Panc1 (cell line): ENCODE results near the gene GNAQ.

Experiments used
- POLR2AphosphoS5 ChIP-seq: IDR thresholded peaks from 2 replicates; pipeline ENCODE4 v1.6.1; 2012; ENCODE audit warnings: mild to moderate bottlenecking, low read depth, low read length, moderate library complexity
- REST ChIP-seq, 2 experiments: IDR thresholded peaks; 2 replicates each; pipeline ENCODE4 v1.6.1; 2011 to 2012; ENCODE audit warnings: low read depth in 2 of 2, control low read depth in 1 of 2, low read length in 1 of 2, mild to moderate bottlenecking in 1 of 2, moderate library complexity in 1 of 2; ENCODE audit not compliant: insufficient read depth in 1 of 2
- SIN3A ChIP-seq: IDR thresholded peaks from 2 replicates; pipeline ENCODE4 v1.6.1; 2012; ENCODE audit warnings: low read depth, mild to moderate bottlenecking, low read length, moderate library complexity, borderline replicate concordance; ENCODE audit not compliant: insufficient read depth
- TCF7L2 ChIP-seq: IDR thresholded peaks from 2 replicates; pipeline ENCODE4 v1.6.1; 2011; ENCODE audit warnings: mild to moderate bottlenecking, low read depth, low read length, inconsistent platforms
- TF ChIP-seq, protein P1 (sequence below): fragments of 450-650 bp; IDR thresholded peaks from 2 replicates; pipeline ENCODE4 v1.5.1; 2017; ENCODE audit warnings: mild to moderate bottlenecking

DNA sequence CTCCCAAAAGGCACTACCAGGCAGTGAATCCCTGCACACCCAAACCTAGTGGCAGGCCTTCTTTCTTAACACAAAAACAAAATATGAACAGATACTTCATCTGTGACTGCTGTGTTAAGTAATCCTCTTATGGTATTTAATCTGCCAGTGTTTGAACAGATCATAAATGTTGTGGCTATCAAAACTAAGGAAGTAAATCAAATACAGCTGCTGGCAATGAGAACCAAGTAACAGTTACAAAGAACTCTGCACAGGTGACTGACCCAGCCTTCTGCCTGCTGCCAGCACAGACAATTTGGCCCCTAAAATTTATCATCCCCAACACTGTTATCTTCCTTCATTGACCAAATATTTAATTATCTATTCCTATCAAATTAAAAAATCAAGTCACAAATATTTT lies 78.0 kb downstream of the GNAQ start:
- TF ChIP-seq POLR2AphosphoS5: no peak
- TF ChIP-seq, protein P1, sequence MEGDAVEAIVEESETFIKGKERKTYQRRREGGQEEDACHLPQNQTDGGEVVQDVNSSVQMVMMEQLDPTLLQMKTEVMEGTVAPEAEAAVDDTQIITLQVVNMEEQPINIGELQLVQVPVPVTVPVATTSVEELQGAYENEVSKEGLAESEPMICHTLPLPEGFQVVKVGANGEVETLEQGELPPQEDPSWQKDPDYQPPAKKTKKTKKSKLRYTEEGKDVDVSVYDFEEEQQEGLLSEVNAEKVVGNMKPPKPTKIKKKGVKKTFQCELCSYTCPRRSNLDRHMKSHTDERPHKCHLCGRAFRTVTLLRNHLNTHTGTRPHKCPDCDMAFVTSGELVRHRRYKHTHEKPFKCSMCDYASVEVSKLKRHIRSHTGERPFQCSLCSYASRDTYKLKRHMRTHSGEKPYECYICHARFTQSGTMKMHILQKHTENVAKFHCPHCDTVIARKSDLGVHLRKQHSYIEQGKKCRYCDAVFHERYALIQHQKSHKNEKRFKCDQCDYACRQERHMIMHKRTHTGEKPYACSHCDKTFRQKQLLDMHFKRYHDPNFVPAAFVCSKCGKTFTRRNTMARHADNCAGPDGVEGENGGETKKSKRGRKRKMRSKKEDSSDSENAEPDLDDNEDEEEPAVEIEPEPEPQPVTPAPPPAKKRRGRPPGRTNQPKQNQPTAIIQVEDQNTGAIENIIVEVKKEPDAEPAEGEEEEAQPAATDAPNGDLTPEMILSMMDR: no peak
- no peak for TF ChIP-seq SIN3A
- no peak for TF ChIP-seq TCF7L2
- TF ChIP-seq REST (IDR thresholded peaks at IDR 0.05; ENCODE audit: insufficient read depth in 1 of 2, low read depth in 2 of 2, low read length in 1 of 2): no peak
